ENCODE results near the gene DCAF11. TPM values are rescaled to one million over a fixed set of nuclear protein-coding genes. Genes with fewer than 3 reads are reported as not detected.
A peak's percentile ranks its signal among the peaks of the same experiment; 100 is the strongest.

Gene DCAF11
- total RNA-seq, 6 donors from 2014 or later: 68.4 to 138 (median 95.0) TPM

- peaks cover 30 to 55% (median 39%) of the 10 kb centered on the region in 4 donors for H3K4me1 ChIP-seq
- TF ChIP-seq EP300 (IDR thresholded peaks at IDR 0.05) (no peak), CTCF (IDR thresholded peaks at IDR 0.05) (no peak), POLR2A (IDR thresholded peaks at IDR 0.05) (no peak), POLR2AphosphoS5 (IDR thresholded peaks at IDR 0.05) (no peak)
- no peak for DNase-seq
Measured at GRCh38 chr14:24138396-24139271, 24.1 kb downstream of the DCAF11 start.

GRCh38 chr14:24139272-24139934 is 24.8 kb downstream of the DCAF11 start:
- DNase-seq (no peak), ATAC-seq (ENCODE audit: low FRiP score in 2 of 2) (no peak)
- H3K27me3 ChIP-seq: no peaks in the 10 kb centered on the region
- TF ChIP-seq CTCF (IDR thresholded peaks at IDR 0.05) (no peak), POLR2AphosphoS5 (IDR thresholded peaks at IDR 0.05) (no peak), POLR2A (IDR thresholded peaks at IDR 0.05) (no peak), EP300 (IDR thresholded peaks at IDR 0.05) (no peak)
- peaks cover 30 to 55% (median 39%) of the 10 kb centered on the region in 4 donors for H3K4me1 ChIP-seq
- H3K27ac ChIP-seq: peak overlapping the region in 2 of 4 donors; percentile 8 to 92
- WGBS, 2 donors: 82 to 89% methylated on average over 8 to 9 of the region's 9 CpGs
- peaks cover 4 to 32% (median 28%) of the 10 kb centered on the region in 4 donors for H3K36me3 ChIP-seq
- H3K9me3 ChIP-seq: no peaks in the 10 kb centered on the region
- peak overlapping the region in 1 of 4 donors; percentile 90 for H3K4me3 ChIP-seq

More at GRCh38 chr14:24138396-24139271, 24.1 kb downstream of the DCAF11 start:
- no peak for ATAC-seq (ENCODE audit: low FRiP score in 2 of 2)
- no peaks in the 10 kb centered on the region for H3K9me3 ChIP-seq
- H3K27me3 ChIP-seq: no peaks in the 10 kb centered on the region
- H3K36me3 ChIP-seq: peaks cover 4 to 30% (median 25%) of the 10 kb centered on the region in 4 donors
- peak overlapping the region in 2 of 4 donors; percentile 12 to 96 for H3K27ac ChIP-seq
- H3K4me3 ChIP-seq: no peak overlapping the region
- WGBS, 2 donors: 92 to 93% methylated on average over 13 of the region's 13 CpGs

- peak in 5 of 6 experiments; percentile 74 to 90 (median 86) for TF ChIP-seq CTCF (IDR thresholded peaks at IDR 0.05)
- peak in 1 of 2 donors; percentile 91 for TF ChIP-seq POLR2AphosphoS5 (IDR thresholded peaks at IDR 0.05)
- peak in 3 of 4 donors; percentile 18 to 89 (median 61) for TF ChIP-seq POLR2A (IDR thresholded peaks at IDR 0.05)
- TF ChIP-seq EP300 (IDR thresholded peaks at IDR 0.05): no peak
- DNase-seq: peak; percentile 97 to 100
- Histone ChIP-seq H3K36me3 (peaks cover 4 to 32% (median 28%) of the 10 kb centered on the region in 4 donors), H3K27ac (peak within 1 kb of the TSS; percentile 85 to 95 (median 90)), H3K4me3 (peak within 1 kb of the TSS; percentile 62 to 90 (median 78)), H3K9me3 (no peaks in the 10 kb centered on the region), H3K4me1 (peaks cover 36 to 58% (median 49%) of the 10 kb centered on the region in 4 donors), H3K27me3 (no peaks in the 10 kb centered on the region)
- ATAC-seq (ENCODE audit: low FRiP score in 2 of 2): peak; percentile 97 to 98
- 0% methylated on average over 53 of the region's 65 CpGs; no CpG with 5 or more reads in 1 of the 2 donors for WGBS, 2 donors
Measured at GRCh38 chr14:24141097-24141880, 26.7 kb downstream of the DCAF11 start, which contains the start of gene EMC9. Gene EMC9 (minus strand): TSS chr14:24141591. CDS start chr14:24141304, 287 bp downstream.

GRCh38 chr14:24143511-24143910 is 28.9 kb downstream of the DCAF11 start:
- WGBS, 2 donors: 93 to 95% methylated on average over 2 of the region's 2 CpGs
- Histone ChIP-seq H3K4me3 (no peak overlapping the region), H3K4me1 (peaks cover 33 to 50% (median 41%) of the 10 kb centered on the region in 4 donors), H3K9me3 (no peaks in the 10 kb centered on the region), H3K36me3 (peaks cover 0 to 20% (median 17%) of the 10 kb centered on the region in 4 donors), H3K27me3 (no peaks in the 10 kb centered on the region), H3K27ac (peak overlapping the region in 1 of 4 donors; percentile 11)
- no peak for DNase-seq
- no peak for ATAC-seq (ENCODE audit: low FRiP score in 2 of 2)
- TF ChIP-seq POLR2A (IDR thresholded peaks at IDR 0.05): no peak
- TF ChIP-seq EP300 (IDR thresholded peaks at IDR 0.05): no peak
- no peak for TF ChIP-seq POLR2AphosphoS5 (IDR thresholded peaks at IDR 0.05)
- TF ChIP-seq CTCF (IDR thresholded peaks at IDR 0.05): no peak

Measured in upper lobe of left lung (tissue), 6 donors.